Glutamatergic neuron (in vitro differentiated cells): ENCODE results near the gene STX17. TPM values are rescaled to one million over a fixed set of nuclear protein-coding genes. Genes with fewer than 3 reads are reported as not detected.

ENCODE experiments used
- DNase-seq: peaks from one replicate; pipeline ENCODE4 v3.0.0; 2022
- H3K27ac Mint-ChIP-seq: one replicate; pipeline ENCODE4 v1.8.0; 2020; ENCODE audit warnings: mild to moderate bottlenecking, mixed read lengths, inconsistent platforms; ENCODE audit not compliant: unreplicated experiment
- H3K27me3 Mint-ChIP-seq: one replicate; pipeline ENCODE4 v1.8.0; 2020; ENCODE audit warnings: mild to moderate bottlenecking, moderate library complexity, mixed read lengths, inconsistent platforms; ENCODE audit not compliant: unreplicated experiment
- H3K36me3 Mint-ChIP-seq: one replicate; pipeline ENCODE4 v1.8.0; 2020; ENCODE audit warnings: mild to moderate bottlenecking, mixed read lengths, inconsistent platforms; ENCODE audit not compliant: unreplicated experiment
- H3K4me1 Mint-ChIP-seq: one replicate; pipeline ENCODE4 v1.8.0; 2020; ENCODE audit warnings: mild to moderate bottlenecking, low read depth, mixed read lengths, inconsistent platforms; ENCODE audit not compliant: unreplicated experiment
- H3K4me3 Mint-ChIP-seq: one replicate; pipeline ENCODE4 v1.8.0; 2020; ENCODE audit warnings: mild to moderate bottlenecking, mixed read lengths, inconsistent platforms; ENCODE audit not compliant: unreplicated experiment
- H3K9me3 Mint-ChIP-seq: one replicate; pipeline ENCODE4 v1.8.0; 2020; ENCODE audit warnings: mild to moderate bottlenecking, moderate library complexity, mixed read lengths, inconsistent platforms; ENCODE audit not compliant: unreplicated experiment
- total RNA-seq: library from RNA; stranded (reverse); fragmentation: NEBNext Ultra II Directional; extraction: Animal tissue kit (Norgen Biotek cat#: 25700); gene quantifications from one replicate; pipeline ENCODE4 v1.2.1, GENCODE V29; 2021; ENCODE audit not compliant: unreplicated experiment
- TF ChIP-seq, protein P1 (sequence below): fragments of 200-600 bp; sonication (generic); IDR thresholded peaks from one replicate; pipeline ENCODE4 v1.5.0; 2021; ENCODE audit not compliant: partially characterized antibody, unreplicated experiment

The STX17 gene
- total RNA-seq, 1 donor from 2014 or later = 14.1 TPM

- H3K27me3 Mint-ChIP-seq = peaks cover 3% of the 10 kb centered on the region
- TF ChIP-seq, protein P1, sequence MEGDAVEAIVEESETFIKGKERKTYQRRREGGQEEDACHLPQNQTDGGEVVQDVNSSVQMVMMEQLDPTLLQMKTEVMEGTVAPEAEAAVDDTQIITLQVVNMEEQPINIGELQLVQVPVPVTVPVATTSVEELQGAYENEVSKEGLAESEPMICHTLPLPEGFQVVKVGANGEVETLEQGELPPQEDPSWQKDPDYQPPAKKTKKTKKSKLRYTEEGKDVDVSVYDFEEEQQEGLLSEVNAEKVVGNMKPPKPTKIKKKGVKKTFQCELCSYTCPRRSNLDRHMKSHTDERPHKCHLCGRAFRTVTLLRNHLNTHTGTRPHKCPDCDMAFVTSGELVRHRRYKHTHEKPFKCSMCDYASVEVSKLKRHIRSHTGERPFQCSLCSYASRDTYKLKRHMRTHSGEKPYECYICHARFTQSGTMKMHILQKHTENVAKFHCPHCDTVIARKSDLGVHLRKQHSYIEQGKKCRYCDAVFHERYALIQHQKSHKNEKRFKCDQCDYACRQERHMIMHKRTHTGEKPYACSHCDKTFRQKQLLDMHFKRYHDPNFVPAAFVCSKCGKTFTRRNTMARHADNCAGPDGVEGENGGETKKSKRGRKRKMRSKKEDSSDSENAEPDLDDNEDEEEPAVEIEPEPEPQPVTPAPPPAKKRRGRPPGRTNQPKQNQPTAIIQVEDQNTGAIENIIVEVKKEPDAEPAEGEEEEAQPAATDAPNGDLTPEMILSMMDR = no peak
- no peak overlapping the region for H3K27ac Mint-ChIP-seq
Observed at GRCh38 chr9:99870126-99870525, 36.3 kb upstream of the STX17 start.

GRCh38 chr9:99873531-99873930 lies 32.9 kb upstream of the STX17 start:
- no peaks in the 10 kb centered on the region for H3K36me3 Mint-ChIP-seq
- H3K27ac Mint-ChIP-seq = no peak overlapping the region
- no peaks in the 10 kb centered on the region for H3K9me3 Mint-ChIP-seq
- H3K27me3 Mint-ChIP-seq = peaks cover 2% of the 10 kb centered on the region
- H3K4me3 Mint-ChIP-seq = no peak overlapping the region
- no peaks in the 10 kb centered on the region for H3K4me1 Mint-ChIP-seq
- DNase-seq = no peak
- TF ChIP-seq, protein P1 = no peak

More at GRCh38 chr9:99870126-99870525, 36.3 kb upstream of the STX17 start:
- Mint-ChIP-seq H3K36me3 (no peaks in the 10 kb centered on the region), H3K9me3 (no peaks in the 10 kb centered on the region), H3K4me1 (peaks cover 1% of the 10 kb centered on the region), H3K4me3 (no peak overlapping the region)
- no peak for DNase-seq

DNA sequence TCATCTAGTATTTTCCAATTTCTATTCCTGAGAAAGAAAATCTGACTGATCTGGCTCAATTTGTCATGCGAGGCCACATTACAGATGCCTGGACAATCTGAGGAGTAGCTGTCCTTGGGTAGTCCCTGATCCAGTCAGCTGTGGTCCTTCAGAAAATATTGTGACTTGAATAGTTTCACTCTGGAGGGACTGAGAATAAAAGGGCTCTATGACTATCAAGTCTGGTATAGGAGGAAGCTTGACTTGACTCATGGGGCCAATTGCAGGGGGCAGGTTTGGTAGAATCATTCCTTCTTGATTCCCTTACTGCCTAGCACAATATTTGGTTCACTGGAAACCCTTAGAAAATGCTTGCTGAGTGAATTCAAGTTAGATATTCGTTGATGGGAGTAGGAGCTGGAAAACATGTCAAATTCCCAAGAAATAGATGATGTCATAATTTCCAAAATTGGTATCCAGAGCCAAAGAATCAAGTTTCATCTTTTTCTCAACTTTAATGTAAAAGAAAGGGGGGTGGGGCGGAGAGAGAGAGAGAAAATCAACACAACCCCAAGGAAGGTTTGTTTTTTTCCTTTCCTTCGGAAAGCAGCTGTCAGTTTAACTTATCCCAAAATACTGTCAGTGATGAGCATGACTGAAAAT lies 32.4 kb upstream of the STX17 start:
- no peaks in the 10 kb centered on the region for H3K36me3 Mint-ChIP-seq
- DNase-seq = no peak
- peaks cover 2% of the 10 kb centered on the region for H3K27me3 Mint-ChIP-seq
- H3K4me1 Mint-ChIP-seq = no peaks in the 10 kb centered on the region
- no peak overlapping the region for H3K27ac Mint-ChIP-seq
- TF ChIP-seq, protein P1 = no peak
- H3K4me3 Mint-ChIP-seq = no peak overlapping the region
- no peaks in the 10 kb centered on the region for H3K9me3 Mint-ChIP-seq

GRCh38 chr9:99876190-99876589 lies 30.3 kb upstream of the STX17 start:
- no peaks in the 10 kb centered on the region for H3K36me3 Mint-ChIP-seq
- H3K4me1 Mint-ChIP-seq = no peaks in the 10 kb centered on the region
- H3K4me3 Mint-ChIP-seq = no peak overlapping the region
- TF ChIP-seq, protein P1 = no peak
- H3K27me3 Mint-ChIP-seq = no peaks in the 10 kb centered on the region
- no peak overlapping the region for H3K27ac Mint-ChIP-seq
- DNase-seq = no peak
- H3K9me3 Mint-ChIP-seq = no peaks in the 10 kb centered on the region

GRCh38 chr9:99878651-99879050 lies 27.8 kb upstream of the STX17 start:
- Mint-ChIP-seq H3K9me3 (no peaks in the 10 kb centered on the region), H3K4me1 (no peaks in the 10 kb centered on the region), H3K4me3 (no peak overlapping the region), H3K27me3 (no peaks in the 10 kb centered on the region), H3K27ac (no peak overlapping the region), H3K36me3 (no peaks in the 10 kb centered on the region)
- TF ChIP-seq, protein P1 = no peak
- no peak for DNase-seq
